Measurements from ENCODE around the gene STAT5A.
A peak's percentile ranks its signal among the peaks of the same experiment; 100 is the strongest.

Gene STAT5A

DNA sequence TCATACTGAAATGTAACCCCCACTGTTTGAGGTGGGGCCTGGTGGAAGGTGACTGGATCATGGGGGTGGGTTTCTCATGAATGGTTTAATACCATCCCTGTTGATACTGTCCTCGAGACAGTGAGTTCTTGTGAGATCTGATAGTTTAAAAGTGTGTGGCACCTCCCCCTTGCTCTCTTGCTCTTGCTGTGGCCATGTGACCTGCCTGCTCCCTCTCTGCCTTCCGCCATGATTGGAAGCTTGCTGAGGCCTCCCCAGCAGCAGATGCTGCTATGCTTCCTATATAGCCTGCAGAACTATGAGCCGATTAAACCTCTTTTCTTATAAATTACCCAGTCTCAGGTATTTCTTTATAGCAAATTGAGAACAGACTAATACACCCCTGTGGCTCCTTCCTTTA, 59.3 kb downstream of the STAT5A start:
- H3K9me3 ChIP-seq (ENCODE audit: control insufficient read depth, insufficient read depth, low read depth, low read length), result no peaks in the 10 kb centered on the region
- peaks cover 3% of the 10 kb centered on the region for H3K4me1 ChIP-seq (ENCODE audit: control insufficient read depth, insufficient read depth, low read length)
- no peak overlapping the region for H3K4me3 ChIP-seq (ENCODE audit: low read depth, low read length)
- POLR2A ChIA-PET, result no interaction called here
- CTCF ChIA-PET, result interaction anchor here (0.6 to 1.0 kb wide), 3 partner anchors 31 to 180 kb away, joined by 3 to 4 read pairs (median 3); no protein-coding TSS in a partner anchor
- peaks cover 29 to 35% of the 10 kb centered on the region in 2 experiments for H3K36me3 ChIP-seq (ENCODE audit: control insufficient read depth in 2 of 2, insufficient read depth in 1 of 2, low read length in 2 of 2)
- TF ChIP-seq ZNF157 (tag by site-specific recombination; IDR thresholded peaks at IDR 0.05), result no peak
- TF ChIP-seq ZNF148 (tag by site-specific recombination; IDR thresholded peaks at IDR 0.05; ENCODE audit: borderline replicate concordance), result no peak
- no peak for TF ChIP-seq ZNF549 (tag by site-specific recombination; IDR thresholded peaks at IDR 0.05)
- H3K27ac ChIP-seq (ENCODE audit: extremely low read depth, low read depth, low read length), result no peak overlapping the region

GRCh38 chr17:42348104-42348503, 59.8 kb downstream of the STAT5A start:
- ChIA-PET CTCF (interaction anchor here (0.6 to 1.0 kb wide), 3 partner anchors 30 to 179 kb away, joined by 3 to 4 read pairs (median 3); no protein-coding TSS in a partner anchor), POLR2A (no interaction called here)

GRCh38 chr17:42354956-42355843, 66.9 kb downstream of the STAT5A start:
- CTCF ChIA-PET, result interaction anchor here (1.2 to 1.7 kb wide), 2 partner anchors 48 to 172 kb away, joined by 3 to 4 read pairs; no protein-coding TSS in a partner anchor
- TF ChIP-seq ZNF324 (tag by site-specific recombination; IDR thresholded peaks at IDR 0.05) (no peak), FEZF1 (tag by site-specific recombination; IDR thresholded peaks at IDR 0.05) (no peak), ZNF223 (tag by site-specific recombination; IDR thresholded peaks at IDR 0.05) (no peak), ZNF654 (tag by site-specific recombination; IDR thresholded peaks at IDR 0.05; ENCODE audit: low read depth) (no peak), REST (tag by site-specific recombination; IDR thresholded peaks at IDR 0.05) (no peak)
- TF ChIP-seq, protein P1, sequence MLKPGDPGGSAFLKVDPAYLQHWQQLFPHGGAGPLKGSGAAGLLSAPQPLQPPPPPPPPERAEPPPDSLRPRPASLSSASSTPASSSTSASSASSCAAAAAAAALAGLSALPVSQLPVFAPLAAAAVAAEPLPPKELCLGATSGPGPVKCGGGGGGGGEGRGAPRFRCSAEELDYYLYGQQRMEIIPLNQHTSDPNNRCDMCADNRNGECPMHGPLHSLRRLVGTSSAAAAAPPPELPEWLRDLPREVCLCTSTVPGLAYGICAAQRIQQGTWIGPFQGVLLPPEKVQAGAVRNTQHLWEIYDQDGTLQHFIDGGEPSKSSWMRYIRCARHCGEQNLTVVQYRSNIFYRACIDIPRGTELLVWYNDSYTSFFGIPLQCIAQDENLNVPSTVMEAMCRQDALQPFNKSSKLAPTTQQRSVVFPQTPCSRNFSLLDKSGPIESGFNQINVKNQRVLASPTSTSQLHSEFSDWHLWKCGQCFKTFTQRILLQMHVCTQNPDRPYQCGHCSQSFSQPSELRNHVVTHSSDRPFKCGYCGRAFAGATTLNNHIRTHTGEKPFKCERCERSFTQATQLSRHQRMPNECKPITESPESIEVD (tag by site-specific recombination; IDR thresholded peaks at IDR 0.05), result peak; percentile 86

More at GRCh38 chr17:42348104-42348503, 59.8 kb downstream of the STAT5A start:
- no peak overlapping the region for H3K27ac ChIP-seq (ENCODE audit: extremely low read depth, low read depth, low read length)
- TF ChIP-seq ZNF132 (tag by site-specific recombination; IDR thresholded peaks at IDR 0.05; ENCODE audit: borderline replicate concordance) (no peak), ZNF274 (IDR thresholded peaks at IDR 0.05; ENCODE audit: low read length) (no peak), ZNF274 (tag by site-specific recombination; IDR thresholded peaks at IDR 0.05; ENCODE audit: borderline replicate concordance) (no peak), ZNF174 (tag by site-specific recombination; IDR thresholded peaks at IDR 0.05) (no peak), ZFP69B (tag by site-specific recombination; IDR thresholded peaks at IDR 0.05) (no peak), ZXDB (tag by site-specific recombination; IDR thresholded peaks at IDR 0.05) (no peak), GLI2 (tag by site-specific recombination; IDR thresholded peaks at IDR 0.05; ENCODE audit: borderline replicate concordance, low read depth) (no peak), ZNF311 (tag by site-specific recombination; IDR thresholded peaks at IDR 0.05; ENCODE audit: borderline replicate concordance) (no peak), OSR2 (tag by site-specific recombination; IDR thresholded peaks at IDR 0.05) (no peak)
- H3K9me3 ChIP-seq (ENCODE audit: control insufficient read depth, insufficient read depth, low read depth, low read length), result no peaks in the 10 kb centered on the region
- no peak overlapping the region for H3K4me3 ChIP-seq (ENCODE audit: low read depth, low read length)
- no peaks in the 10 kb centered on the region for H3K4me1 ChIP-seq (ENCODE audit: control insufficient read depth, insufficient read depth, low read length)
- H3K36me3 ChIP-seq (ENCODE audit: control insufficient read depth in 2 of 2, insufficient read depth in 1 of 2, low read length in 2 of 2), result peaks cover 26 to 34% of the 10 kb centered on the region in 2 experiments

More at GRCh38 chr17:42354956-42355843, 66.9 kb downstream of the STAT5A start:
- no peaks in the 10 kb centered on the region for H3K4me1 ChIP-seq (ENCODE audit: control insufficient read depth, insufficient read depth, low read length)
- no peak overlapping the region for H3K27ac ChIP-seq (ENCODE audit: extremely low read depth, low read depth, low read length)
- no peaks in the 10 kb centered on the region for H3K9me3 ChIP-seq (ENCODE audit: control insufficient read depth, insufficient read depth, low read depth, low read length)
- H3K4me3 ChIP-seq (ENCODE audit: low read depth, low read length), result no peak overlapping the region
- POLR2A ChIA-PET, result no interaction called here
- H3K36me3 ChIP-seq (ENCODE audit: control insufficient read depth in 2 of 2, insufficient read depth in 1 of 2, low read length in 2 of 2), result no peaks in the 10 kb centered on the region; a peak in 1 of 3 replicates
